SK-N-SH treated with all-trans-retinoic acid at 6 μM for 48 hours (cell line): ENCODE measurements around the gene DPYSL4.

ENCODE experiments used
- ATAC-seq: fragments of 200-7000 bp; cut with Tn5 transposase; 3 replicates; pipeline ENCODE4 v1.9.1; 2020; ENCODE audit warnings: mild to moderate bottlenecking, moderate library complexity
- ARNTL ChIP-seq: fragments of 450-650 bp; formaldehyde crosslinking; IDR thresholded peaks from 2 replicates; pipeline ENCODE4 v1.5.0; 2020; ENCODE audit warnings: low read depth, mild to moderate bottlenecking, moderate library complexity, borderline replicate concordance
- BACH2 ChIP-seq: fragments of 250-450 bp; sonication (Bioruptor Pico); IDR thresholded peaks from 2 replicates; pipeline ENCODE4 v1.9.0; 2021; ENCODE audit warnings: mild to moderate bottlenecking, borderline replicate concordance
- CSDC2 ChIP-seq: fragments of 250-450 bp; sonication (Bioruptor Pico); IDR thresholded peaks from 2 replicates; pipeline ENCODE4 v1.5.0; 2020; ENCODE audit warnings: mild to moderate bottlenecking, moderate library complexity
- ESRRG ChIP-seq: fragments of 250-450 bp; sonication (Bioruptor Pico); IDR thresholded peaks from 2 replicates; pipeline ENCODE4 v1.6.1; 2021; ENCODE audit warnings: mild to moderate bottlenecking
- GLIS3 ChIP-seq: fragments of 250-450 bp; sonication (Bioruptor Pico); IDR thresholded peaks from 2 replicates; pipeline ENCODE4 v1.5.0; 2020; ENCODE audit warnings: mild to moderate bottlenecking, moderate library complexity
- ISL1 ChIP-seq: fragments of 250-450 bp; sonication (Bioruptor Pico); IDR thresholded peaks from 2 replicates; pipeline ENCODE4 v2.1.2; 2022; ENCODE audit warnings: mild to moderate bottlenecking, moderate library complexity
- OSR1 ChIP-seq: fragments of 250-450 bp; sonication (Bioruptor Pico); IDR thresholded peaks from 2 replicates; pipeline ENCODE4 v1.8.0; 2022; ENCODE audit warnings: moderate library complexity, mild to moderate bottlenecking, inconsistent platforms
- PPARA ChIP-seq: fragments of 250-450 bp; sonication (Bioruptor Pico); IDR thresholded peaks from 2 replicates; pipeline ENCODE4 v1.5.0; 2020; ENCODE audit warnings: mild to moderate bottlenecking, borderline replicate concordance
- RARB ChIP-seq: fragments of 250-450 bp; sonication (Bioruptor Pico); IDR thresholded peaks from 2 replicates; pipeline ENCODE4 v1.8.0; 2021; ENCODE audit warnings: mild to moderate bottlenecking, moderate library complexity
- SNAI2 ChIP-seq: fragments of 250-450 bp; sonication (Bioruptor Pico); IDR thresholded peaks from 2 replicates; pipeline ENCODE4 v1.5.0; 2020; ENCODE audit warnings: mild to moderate bottlenecking, moderate library complexity
- TCF4 ChIP-seq: fragments of 250-450 bp; sonication (Bioruptor Pico); IDR thresholded peaks from 2 replicates; pipeline ENCODE4 v1.8.0; 2021; ENCODE audit warnings: mild to moderate bottlenecking, moderate library complexity, borderline replicate concordance
- TOX ChIP-seq: fragments of 250-450 bp; sonication (Bioruptor Pico); IDR thresholded peaks from 2 replicates; pipeline ENCODE4 v1.8.0; 2021; ENCODE audit warnings: mild to moderate bottlenecking, moderate library complexity, borderline replicate concordance
- ZC3H10 ChIP-seq: fragments of 250-450 bp; sonication (Bioruptor Pico); IDR thresholded peaks from 2 replicates; pipeline ENCODE4 v1.5.1; 2021; ENCODE audit warnings: mild to moderate bottlenecking, moderate library complexity
- ZFP3 ChIP-seq: fragments of 250-450 bp; sonication (Bioruptor Pico); IDR thresholded peaks from 2 replicates; pipeline ENCODE4 v1.5.0; 2020; ENCODE audit warnings: mild to moderate bottlenecking, moderate library complexity
- ZFP30 ChIP-seq: fragments of 450-650 bp; formaldehyde crosslinking; IDR thresholded peaks from 2 replicates; pipeline ENCODE4 v1.5.0; 2022; ENCODE audit warnings: mild to moderate bottlenecking, moderate library complexity
- ZNF565 ChIP-seq: fragments of 450-650 bp; formaldehyde crosslinking; conservative IDR thresholded peaks from 2 replicates; pipeline ENCODE4 v1.5.0; 2020; ENCODE audit warnings: low read depth, mild to moderate bottlenecking, moderate library complexity
- ZNF8 ChIP-seq: fragments of 450-650 bp; formaldehyde crosslinking; IDR thresholded peaks from 2 replicates; pipeline ENCODE4 v1.5.0; 2020; ENCODE audit warnings: mild to moderate bottlenecking, moderate library complexity
- TF ChIP-seq, protein P1 (sequence below): fragments of 250-450 bp; sonication (Bioruptor Pico); IDR thresholded peaks from 2 replicates; pipeline ENCODE4 v1.5.1; 2020; ENCODE audit warnings: low read depth, mild to moderate bottlenecking, moderate library complexity
- TF ChIP-seq, protein P2 (sequence below): fragments of 250-450 bp; sonication (Bioruptor Pico); IDR thresholded peaks from 2 replicates; pipeline ENCODE4 v1.5.0; 2020; ENCODE audit warnings: mild to moderate bottlenecking, moderate library complexity
- TF ChIP-seq, protein P3 (sequence below): fragments of 250-450 bp; sonication (Bioruptor Pico); IDR thresholded peaks from 2 replicates; pipeline ENCODE4 v1.5.1; 2021; ENCODE audit warnings: mild to moderate bottlenecking, moderate library complexity
- TF ChIP-seq, protein P4 (sequence below): fragments of 250-450 bp; sonication (Bioruptor Pico); IDR thresholded peaks from 2 replicates; pipeline ENCODE4 v1.8.0; 2021; ENCODE audit warnings: low read depth, mild to moderate bottlenecking, moderate library complexity, borderline replicate concordance
- TF ChIP-seq, protein P5 (sequence below): fragments of 250-450 bp; sonication (Bioruptor Pico); IDR thresholded peaks from 2 replicates; pipeline ENCODE4 v1.8.0; 2020; ENCODE audit warnings: mild to moderate bottlenecking, moderate library complexity, borderline replicate concordance

DPYSL4 gene

DNA sequence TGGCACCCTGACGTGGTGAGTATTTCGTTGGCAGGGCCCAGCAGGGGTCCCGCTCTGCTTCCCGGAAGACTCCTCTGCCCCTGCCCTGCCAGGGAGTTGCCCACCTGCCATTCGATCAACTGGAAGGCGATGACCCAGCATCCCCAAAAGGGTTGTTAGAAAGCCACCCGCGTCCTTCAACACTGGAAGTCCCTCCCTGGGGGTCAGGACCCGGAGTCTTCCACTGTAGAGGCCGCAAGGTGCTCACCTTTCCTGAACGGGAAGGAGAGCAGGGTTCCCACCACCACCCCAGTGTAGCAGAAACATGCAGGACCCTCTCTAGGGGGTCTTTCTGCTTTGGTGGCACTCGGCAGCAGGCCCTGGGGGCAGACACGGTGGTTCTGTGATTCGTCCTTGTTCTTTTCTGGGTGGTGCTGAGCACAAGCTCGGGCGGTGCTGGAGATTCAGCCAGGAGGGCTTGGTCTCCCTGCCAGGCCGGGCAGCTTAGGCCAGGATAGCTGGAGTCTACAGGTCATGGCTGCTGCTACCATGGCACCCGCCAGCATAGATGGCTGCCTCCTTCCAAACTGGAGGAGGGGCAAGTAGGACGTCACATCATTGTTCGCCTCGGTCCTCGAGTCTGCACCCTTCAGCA, 19.6 kb upstream of the DPYSL4 start:
- TF ChIP-seq ZFP30 (CRISPR knock-in tag) (no peak), SNAI2 (CRISPR knock-in tag) (no peak), TCF4 (CRISPR knock-in tag) (no peak), PPARA (CRISPR knock-in tag) (no peak), TOX (CRISPR knock-in tag) (no peak), ZNF565 (CRISPR knock-in tag) (no peak), ISL1 (CRISPR knock-in tag) (no peak)
- TF ChIP-seq, protein P1, sequence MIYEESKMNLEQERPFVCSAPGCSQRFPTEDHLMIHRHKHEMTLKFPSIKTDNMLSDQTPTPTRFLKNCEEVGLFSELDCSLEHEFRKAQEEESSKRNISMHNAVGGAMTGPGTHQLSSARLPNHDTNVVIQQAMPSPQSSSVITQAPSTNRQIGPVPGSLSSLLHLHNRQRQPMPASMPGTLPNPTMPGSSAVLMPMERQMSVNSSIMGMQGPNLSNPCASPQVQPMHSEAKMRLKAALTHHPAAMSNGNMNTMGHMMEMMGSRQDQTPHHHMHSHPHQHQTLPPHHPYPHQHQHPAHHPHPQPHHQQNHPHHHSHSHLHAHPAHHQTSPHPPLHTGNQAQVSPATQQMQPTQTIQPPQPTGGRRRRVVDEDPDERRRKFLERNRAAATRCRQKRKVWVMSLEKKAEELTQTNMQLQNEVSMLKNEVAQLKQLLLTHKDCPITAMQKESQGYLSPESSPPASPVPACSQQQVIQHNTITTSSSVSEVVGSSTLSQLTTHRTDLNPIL, result no peak
- ATAC-seq, result no peak

DNA sequence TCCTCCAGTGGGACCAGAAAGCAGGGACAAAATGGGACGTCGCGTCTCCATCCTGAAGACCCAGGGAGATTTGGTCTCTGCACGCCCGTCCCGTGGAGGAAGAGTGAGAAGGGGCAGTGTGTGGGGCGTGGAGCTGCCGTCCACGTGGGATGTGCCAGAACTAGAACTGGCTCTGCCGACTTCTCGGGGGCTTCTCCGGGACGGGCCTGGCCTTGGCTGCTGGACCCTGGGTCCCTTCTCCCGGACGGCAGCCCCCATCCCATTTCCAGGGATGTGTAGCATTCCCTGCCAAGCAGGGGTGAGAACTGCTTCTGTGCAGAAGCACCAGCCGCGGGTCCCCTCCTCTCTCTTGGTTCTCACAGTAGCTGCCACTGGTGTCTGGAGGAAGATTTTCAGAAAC, 18.8 kb upstream of the DPYSL4 start:
- TF ChIP-seq ZFP3 (CRISPR knock-in tag), result no peak
- TF ChIP-seq, protein P2, sequence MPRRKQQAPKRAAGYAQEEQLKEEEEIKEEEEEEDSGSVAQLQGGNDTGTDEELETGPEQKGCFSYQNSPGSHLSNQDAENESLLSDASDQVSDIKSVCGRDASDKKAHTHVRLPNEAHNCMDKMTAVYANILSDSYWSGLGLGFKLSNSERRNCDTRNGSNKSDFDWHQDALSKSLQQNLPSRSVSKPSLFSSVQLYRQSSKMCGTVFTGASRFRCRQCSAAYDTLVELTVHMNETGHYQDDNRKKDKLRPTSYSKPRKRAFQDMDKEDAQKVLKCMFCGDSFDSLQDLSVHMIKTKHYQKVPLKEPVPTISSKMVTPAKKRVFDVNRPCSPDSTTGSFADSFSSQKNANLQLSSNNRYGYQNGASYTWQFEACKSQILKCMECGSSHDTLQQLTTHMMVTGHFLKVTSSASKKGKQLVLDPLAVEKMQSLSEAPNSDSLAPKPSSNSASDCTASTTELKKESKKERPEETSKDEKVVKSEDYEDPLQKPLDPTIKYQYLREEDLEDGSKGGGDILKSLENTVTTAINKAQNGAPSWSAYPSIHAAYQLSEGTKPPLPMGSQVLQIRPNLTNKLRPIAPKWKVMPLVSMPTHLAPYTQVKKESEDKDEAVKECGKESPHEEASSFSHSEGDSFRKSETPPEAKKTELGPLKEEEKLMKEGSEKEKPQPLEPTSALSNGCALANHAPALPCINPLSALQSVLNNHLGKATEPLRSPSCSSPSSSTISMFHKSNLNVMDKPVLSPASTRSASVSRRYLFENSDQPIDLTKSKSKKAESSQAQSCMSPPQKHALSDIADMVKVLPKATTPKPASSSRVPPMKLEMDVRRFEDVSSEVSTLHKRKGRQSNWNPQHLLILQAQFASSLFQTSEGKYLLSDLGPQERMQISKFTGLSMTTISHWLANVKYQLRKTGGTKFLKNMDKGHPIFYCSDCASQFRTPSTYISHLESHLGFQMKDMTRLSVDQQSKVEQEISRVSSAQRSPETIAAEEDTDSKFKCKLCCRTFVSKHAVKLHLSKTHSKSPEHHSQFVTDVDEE (CRISPR knock-in tag), result no peak
- no peak for TF ChIP-seq SNAI2 (CRISPR knock-in tag)
- TF ChIP-seq BACH2 (CRISPR knock-in tag), result no peak
- no peak for TF ChIP-seq ZC3H10 (CRISPR knock-in tag)
- TF ChIP-seq, protein P1, result no peak
- no peak for TF ChIP-seq ISL1 (CRISPR knock-in tag)
- TF ChIP-seq CSDC2 (CRISPR knock-in tag), result no peak
- TF ChIP-seq ZNF8, result no peak
- TF ChIP-seq RARB (CRISPR knock-in tag), result no peak
- no peak for TF ChIP-seq ZNF565 (CRISPR knock-in tag)
- no peak for TF ChIP-seq ESRRG
- TF ChIP-seq, protein P3, sequence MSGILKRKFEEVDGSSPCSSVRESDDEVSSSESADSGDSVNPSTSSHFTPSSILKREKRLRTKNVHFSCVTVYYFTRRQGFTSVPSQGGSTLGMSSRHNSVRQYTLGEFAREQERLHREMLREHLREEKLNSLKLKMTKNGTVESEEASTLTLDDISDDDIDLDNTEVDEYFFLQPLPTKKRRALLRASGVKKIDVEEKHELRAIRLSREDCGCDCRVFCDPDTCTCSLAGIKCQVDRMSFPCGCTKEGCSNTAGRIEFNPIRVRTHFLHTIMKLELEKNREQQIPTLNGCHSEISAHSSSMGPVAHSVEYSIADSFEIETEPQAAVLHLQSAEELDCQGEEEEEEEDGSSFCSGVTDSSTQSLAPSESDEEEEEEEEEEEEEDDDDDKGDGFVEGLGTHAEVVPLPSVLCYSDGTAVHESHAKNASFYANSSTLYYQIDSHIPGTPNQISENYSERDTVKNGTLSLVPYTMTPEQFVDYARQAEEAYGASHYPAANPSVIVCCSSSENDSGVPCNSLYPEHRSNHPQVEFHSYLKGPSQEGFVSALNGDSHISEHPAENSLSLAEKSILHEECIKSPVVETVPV (CRISPR knock-in tag), result no peak
- TF ChIP-seq ARNTL (CRISPR knock-in tag), result no peak
- TF ChIP-seq, protein P4, sequence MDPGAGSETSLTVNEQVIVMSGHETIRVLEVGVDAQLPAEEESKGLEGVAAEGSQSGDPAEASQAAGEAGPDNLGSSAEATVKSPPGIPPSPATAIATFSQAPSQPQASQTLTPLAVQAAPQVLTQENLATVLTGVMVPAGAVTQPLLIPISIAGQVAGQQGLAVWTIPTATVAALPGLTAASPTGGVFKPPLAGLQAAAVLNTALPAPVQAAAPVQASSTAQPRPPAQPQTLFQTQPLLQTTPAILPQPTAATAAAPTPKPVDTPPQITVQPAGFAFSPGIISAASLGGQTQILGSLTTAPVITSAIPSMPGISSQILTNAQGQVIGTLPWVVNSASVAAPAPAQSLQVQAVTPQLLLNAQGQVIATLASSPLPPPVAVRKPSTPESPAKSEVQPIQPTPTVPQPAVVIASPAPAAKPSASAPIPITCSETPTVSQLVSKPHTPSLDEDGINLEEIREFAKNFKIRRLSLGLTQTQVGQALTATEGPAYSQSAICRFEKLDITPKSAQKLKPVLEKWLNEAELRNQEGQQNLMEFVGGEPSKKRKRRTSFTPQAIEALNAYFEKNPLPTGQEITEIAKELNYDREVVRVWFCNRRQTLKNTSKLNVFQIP, result no peak
- TF ChIP-seq PPARA (CRISPR knock-in tag), result no peak
- TF ChIP-seq TOX (CRISPR knock-in tag), result no peak
- no peak for TF ChIP-seq ZFP30 (CRISPR knock-in tag)

DNA sequence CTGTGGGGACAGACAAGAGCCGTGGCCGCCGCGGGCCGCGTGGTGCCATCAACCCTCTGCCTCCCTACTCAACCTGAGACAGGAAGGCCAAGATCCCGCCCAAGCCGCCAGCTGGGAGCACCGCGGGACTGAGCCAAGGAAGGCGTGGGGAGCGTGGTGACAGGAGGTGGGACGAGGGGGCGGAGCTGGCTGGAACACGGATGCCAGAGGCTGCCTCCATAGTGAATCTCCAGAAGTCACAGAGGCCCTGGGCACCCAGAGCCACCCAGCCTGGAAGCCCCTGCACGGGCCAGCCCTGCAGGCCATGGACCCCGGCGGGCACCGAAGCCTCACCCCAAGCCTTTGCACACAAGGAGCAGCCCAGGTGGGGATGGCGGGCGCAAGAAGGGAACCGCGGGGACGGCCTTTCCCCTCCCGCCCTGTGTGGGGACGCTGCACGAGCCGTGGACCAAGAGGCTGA, 18.1 kb upstream of the DPYSL4 start:
- no peak for ATAC-seq
- TF ChIP-seq ZC3H10 (CRISPR knock-in tag), result no peak
- no peak for TF ChIP-seq CSDC2 (CRISPR knock-in tag)
- no peak for TF ChIP-seq TCF4 (CRISPR knock-in tag)
- no peak for TF ChIP-seq ISL1 (CRISPR knock-in tag)
- TF ChIP-seq SNAI2 (CRISPR knock-in tag), result no peak
- no peak for TF ChIP-seq ZNF8
- no peak for TF ChIP-seq GLIS3 (CRISPR knock-in tag)
- TF ChIP-seq, protein P4, result no peak
- TF ChIP-seq TOX (CRISPR knock-in tag), result no peak
- no peak for TF ChIP-seq BACH2 (CRISPR knock-in tag)
- TF ChIP-seq PPARA (CRISPR knock-in tag), result no peak
- no peak for TF ChIP-seq OSR1 (CRISPR knock-in tag)
- TF ChIP-seq, protein P3 (CRISPR knock-in tag), result no peak
- no peak for TF ChIP-seq ZFP3 (CRISPR knock-in tag)
- TF ChIP-seq, protein P5, sequence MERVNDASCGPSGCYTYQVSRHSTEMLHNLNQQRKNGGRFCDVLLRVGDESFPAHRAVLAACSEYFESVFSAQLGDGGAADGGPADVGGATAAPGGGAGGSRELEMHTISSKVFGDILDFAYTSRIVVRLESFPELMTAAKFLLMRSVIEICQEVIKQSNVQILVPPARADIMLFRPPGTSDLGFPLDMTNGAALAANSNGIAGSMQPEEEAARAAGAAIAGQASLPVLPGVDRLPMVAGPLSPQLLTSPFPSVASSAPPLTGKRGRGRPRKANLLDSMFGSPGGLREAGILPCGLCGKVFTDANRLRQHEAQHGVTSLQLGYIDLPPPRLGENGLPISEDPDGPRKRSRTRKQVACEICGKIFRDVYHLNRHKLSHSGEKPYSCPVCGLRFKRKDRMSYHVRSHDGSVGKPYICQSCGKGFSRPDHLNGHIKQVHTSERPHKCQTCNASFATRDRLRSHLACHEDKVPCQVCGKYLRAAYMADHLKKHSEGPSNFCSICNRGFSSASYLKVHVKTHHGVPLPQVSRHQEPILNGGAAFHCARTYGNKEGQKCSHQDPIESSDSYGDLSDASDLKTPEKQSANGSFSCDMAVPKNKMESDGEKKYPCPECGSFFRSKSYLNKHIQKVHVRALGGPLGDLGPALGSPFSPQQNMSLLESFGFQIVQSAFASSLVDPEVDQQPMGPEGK (CRISPR knock-in tag), result no peak
- TF ChIP-seq RARB (CRISPR knock-in tag), result no peak
- no peak for TF ChIP-seq ESRRG

More for the DNA sequence above, 18.8 kb upstream of the DPYSL4 start:
- no peak for ATAC-seq
